K562 (cell line): ENCODE data around the gene MAD1L1. TPM values are rescaled to one million over a fixed set of nuclear protein-coding genes. Genes with fewer than 3 reads are reported as not detected.
"Not testable (repeated sequence)": the region's sequence is repeated elsewhere in the genome, so short reads cannot be mapped to it uniquely, and the experiment has no call there.

Source experiments
- CEBPB ChIP-seq: fragments of 450-650 bp; IDR thresholded peaks from 2 replicates; pipeline ENCODE4 v1.6.1; 2016; ENCODE audit warnings: missing genetic modification characterization, missing compliant biosample characterization
- CTBP1 ChIP-seq: fragments of 450-650 bp; IDR thresholded peaks from 2 replicates; pipeline ENCODE4 v1.6.1; 2016; ENCODE audit warnings: borderline replicate concordance
- L3MBTL2 ChIP-seq: fragments of 450-650 bp; IDR thresholded peaks from 2 replicates; pipeline ENCODE4 v1.6.1; 2016; ENCODE audit warnings: mild to moderate bottlenecking, moderate library complexity
- NRF1 ChIP-seq, 2 experiments: fragments of 450-650 bp; IDR thresholded peaks in 1 of 2; conservative IDR thresholded peaks in 1 of 2; 2 replicates each; pipeline ENCODE4 v1.6.1; 2014; ENCODE audit warnings: mild to moderate bottlenecking in 2 of 2
- polyA plus RNA-seq, 8 experiments: library from polyadenylated mRNA; depleted of rRNA in 4 of 8; stranded (reverse) in 5 of 8; unstranded in 3 of 8; fragments of >200 nt; fragmentation: Nextera tagmentation in 2 of 8; fragmentation: Illumina TruSeq in 1 of 8; extraction: Ambion mirVana in 2 of 8; extraction: Trizol in 1 of 8; gene quantifications; 2 replicates each; pipeline versions ENCODE4 v1.2.1 to v1.2.3, GENCODE V29; 2011 to 2014; ENCODE audit warnings: inconsistent platforms in 1 of 8, missing spikeins in 1 of 8
- total RNA-seq, 7 experiments: library from RNA; depleted of rRNA in 6 of 7; stranded (reverse); fragments of >200 nt in 6 of 7; fragmentation: Illumina TruSeq in 2 of 7; extraction: Trizol in 2 of 7; gene quantifications; 2 replicates each; pipeline versions ENCODE4 v1.2.1 to v1.2.3, GENCODE V29; 2011 to 2021; ENCODE audit warnings: low replicate concordance in 1 of 7
- TF ChIP-seq, protein P1 (sequence below): fragments of 450-650 bp; IDR thresholded peaks from 2 replicates; pipeline ENCODE4 v1.6.1; 2016; ENCODE audit warnings: mild to moderate bottlenecking, moderate library complexity
- TF ChIP-seq, protein P2 (sequence below), 2 experiments: fragments of 450-650 bp in 1 of 2; sonication (generic) in 1 of 2; formaldehyde crosslinking in 1 of 2; IDR thresholded peaks in 1 of 2; conservative IDR thresholded peaks in 1 of 2; 2 replicates each; pipeline versions ENCODE4 v1.6.1 to v1.8.1; 2016 to 2023; ENCODE audit warnings: mild to moderate bottlenecking in 2 of 2, moderate library complexity in 2 of 2, inconsistent platforms in 1 of 2, missing genetic modification reagents in 1 of 2
- TF ChIP-seq, protein P3 (sequence below), 2 experiments: IDR thresholded peaks; 2 replicates each; pipeline ENCODE4 v1.6.1; 2011; ENCODE audit warnings: borderline replicate concordance in 1 of 2, control low read depth in 1 of 2, low read depth in 1 of 2, low read length in 1 of 2, mild to moderate bottlenecking in 1 of 2, mixed read lengths in 1 of 2, moderate library complexity in 1 of 2; ENCODE audit not compliant: insufficient read depth in 1 of 2, insufficient read length in 1 of 2, poor library complexity in 1 of 2, severe bottlenecking in 1 of 2; ENCODE audit errors: extremely low read depth in 1 of 2
- TF ChIP-seq, protein P4 (sequence below), 3 experiments: IDR thresholded peaks in 2 of 3; conservative IDR thresholded peaks in 1 of 3; 2 replicates each; pipeline ENCODE4 v1.5.1; 2011 to 2012; ENCODE audit warnings: low read length in 3 of 3, mild to moderate bottlenecking in 3 of 3, control low read depth in 2 of 3, improper control_type of control experiment in 1 of 3, inconsistent platforms in 1 of 3, low read depth in 1 of 3, mixed read lengths in 1 of 3, moderate library complexity in 1 of 3; ENCODE audit not compliant: insufficient read depth in 2 of 3

Gene MAD1L1
- total and polyA plus RNA-seq, 9 of the 15 experiments (the other 6 are each of a cell fraction or from before 2014, with no cell fraction given): 1.7 to 89.7 (median 18.0) TPM

DNA sequence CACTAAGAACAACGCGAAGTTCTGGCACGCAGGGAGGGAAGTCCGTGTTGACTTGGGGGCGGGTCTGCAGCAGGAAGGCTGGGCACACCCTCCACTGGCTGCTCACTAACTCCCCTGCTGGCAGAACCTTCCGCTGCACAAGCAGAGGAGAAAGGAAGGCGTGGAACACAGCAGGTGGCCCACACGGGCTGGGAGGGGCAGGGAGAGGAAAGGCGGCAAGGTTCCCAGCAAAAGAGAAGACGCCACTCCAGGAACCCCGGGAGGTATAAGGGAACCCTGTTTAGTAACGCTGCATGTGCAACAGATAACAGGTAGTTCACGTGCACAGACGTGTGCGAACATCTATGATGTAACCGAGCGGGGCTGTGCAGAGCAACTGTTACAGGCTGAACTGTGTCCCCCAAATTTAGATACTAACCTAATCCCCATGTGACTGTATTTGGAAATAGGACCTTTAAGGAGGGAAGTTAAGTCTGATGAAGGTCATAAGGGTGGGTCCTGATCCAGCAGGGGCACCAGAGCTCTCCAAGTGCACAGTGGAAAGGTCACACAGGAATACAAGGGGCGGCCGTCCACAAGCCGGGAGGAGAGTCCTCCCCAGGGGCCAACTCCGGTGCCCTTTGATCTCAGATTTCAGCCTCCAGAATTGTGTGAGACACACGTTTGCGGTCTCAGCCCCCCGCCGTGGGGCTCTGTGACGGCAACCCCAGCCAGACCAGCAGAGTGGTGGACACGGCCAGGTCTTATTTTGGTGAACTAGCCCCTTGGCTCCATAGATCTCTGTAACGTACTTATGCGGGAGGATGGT is 357.1 kb downstream of the MAD1L1 start (continued):
- TF ChIP-seq, protein P1, sequence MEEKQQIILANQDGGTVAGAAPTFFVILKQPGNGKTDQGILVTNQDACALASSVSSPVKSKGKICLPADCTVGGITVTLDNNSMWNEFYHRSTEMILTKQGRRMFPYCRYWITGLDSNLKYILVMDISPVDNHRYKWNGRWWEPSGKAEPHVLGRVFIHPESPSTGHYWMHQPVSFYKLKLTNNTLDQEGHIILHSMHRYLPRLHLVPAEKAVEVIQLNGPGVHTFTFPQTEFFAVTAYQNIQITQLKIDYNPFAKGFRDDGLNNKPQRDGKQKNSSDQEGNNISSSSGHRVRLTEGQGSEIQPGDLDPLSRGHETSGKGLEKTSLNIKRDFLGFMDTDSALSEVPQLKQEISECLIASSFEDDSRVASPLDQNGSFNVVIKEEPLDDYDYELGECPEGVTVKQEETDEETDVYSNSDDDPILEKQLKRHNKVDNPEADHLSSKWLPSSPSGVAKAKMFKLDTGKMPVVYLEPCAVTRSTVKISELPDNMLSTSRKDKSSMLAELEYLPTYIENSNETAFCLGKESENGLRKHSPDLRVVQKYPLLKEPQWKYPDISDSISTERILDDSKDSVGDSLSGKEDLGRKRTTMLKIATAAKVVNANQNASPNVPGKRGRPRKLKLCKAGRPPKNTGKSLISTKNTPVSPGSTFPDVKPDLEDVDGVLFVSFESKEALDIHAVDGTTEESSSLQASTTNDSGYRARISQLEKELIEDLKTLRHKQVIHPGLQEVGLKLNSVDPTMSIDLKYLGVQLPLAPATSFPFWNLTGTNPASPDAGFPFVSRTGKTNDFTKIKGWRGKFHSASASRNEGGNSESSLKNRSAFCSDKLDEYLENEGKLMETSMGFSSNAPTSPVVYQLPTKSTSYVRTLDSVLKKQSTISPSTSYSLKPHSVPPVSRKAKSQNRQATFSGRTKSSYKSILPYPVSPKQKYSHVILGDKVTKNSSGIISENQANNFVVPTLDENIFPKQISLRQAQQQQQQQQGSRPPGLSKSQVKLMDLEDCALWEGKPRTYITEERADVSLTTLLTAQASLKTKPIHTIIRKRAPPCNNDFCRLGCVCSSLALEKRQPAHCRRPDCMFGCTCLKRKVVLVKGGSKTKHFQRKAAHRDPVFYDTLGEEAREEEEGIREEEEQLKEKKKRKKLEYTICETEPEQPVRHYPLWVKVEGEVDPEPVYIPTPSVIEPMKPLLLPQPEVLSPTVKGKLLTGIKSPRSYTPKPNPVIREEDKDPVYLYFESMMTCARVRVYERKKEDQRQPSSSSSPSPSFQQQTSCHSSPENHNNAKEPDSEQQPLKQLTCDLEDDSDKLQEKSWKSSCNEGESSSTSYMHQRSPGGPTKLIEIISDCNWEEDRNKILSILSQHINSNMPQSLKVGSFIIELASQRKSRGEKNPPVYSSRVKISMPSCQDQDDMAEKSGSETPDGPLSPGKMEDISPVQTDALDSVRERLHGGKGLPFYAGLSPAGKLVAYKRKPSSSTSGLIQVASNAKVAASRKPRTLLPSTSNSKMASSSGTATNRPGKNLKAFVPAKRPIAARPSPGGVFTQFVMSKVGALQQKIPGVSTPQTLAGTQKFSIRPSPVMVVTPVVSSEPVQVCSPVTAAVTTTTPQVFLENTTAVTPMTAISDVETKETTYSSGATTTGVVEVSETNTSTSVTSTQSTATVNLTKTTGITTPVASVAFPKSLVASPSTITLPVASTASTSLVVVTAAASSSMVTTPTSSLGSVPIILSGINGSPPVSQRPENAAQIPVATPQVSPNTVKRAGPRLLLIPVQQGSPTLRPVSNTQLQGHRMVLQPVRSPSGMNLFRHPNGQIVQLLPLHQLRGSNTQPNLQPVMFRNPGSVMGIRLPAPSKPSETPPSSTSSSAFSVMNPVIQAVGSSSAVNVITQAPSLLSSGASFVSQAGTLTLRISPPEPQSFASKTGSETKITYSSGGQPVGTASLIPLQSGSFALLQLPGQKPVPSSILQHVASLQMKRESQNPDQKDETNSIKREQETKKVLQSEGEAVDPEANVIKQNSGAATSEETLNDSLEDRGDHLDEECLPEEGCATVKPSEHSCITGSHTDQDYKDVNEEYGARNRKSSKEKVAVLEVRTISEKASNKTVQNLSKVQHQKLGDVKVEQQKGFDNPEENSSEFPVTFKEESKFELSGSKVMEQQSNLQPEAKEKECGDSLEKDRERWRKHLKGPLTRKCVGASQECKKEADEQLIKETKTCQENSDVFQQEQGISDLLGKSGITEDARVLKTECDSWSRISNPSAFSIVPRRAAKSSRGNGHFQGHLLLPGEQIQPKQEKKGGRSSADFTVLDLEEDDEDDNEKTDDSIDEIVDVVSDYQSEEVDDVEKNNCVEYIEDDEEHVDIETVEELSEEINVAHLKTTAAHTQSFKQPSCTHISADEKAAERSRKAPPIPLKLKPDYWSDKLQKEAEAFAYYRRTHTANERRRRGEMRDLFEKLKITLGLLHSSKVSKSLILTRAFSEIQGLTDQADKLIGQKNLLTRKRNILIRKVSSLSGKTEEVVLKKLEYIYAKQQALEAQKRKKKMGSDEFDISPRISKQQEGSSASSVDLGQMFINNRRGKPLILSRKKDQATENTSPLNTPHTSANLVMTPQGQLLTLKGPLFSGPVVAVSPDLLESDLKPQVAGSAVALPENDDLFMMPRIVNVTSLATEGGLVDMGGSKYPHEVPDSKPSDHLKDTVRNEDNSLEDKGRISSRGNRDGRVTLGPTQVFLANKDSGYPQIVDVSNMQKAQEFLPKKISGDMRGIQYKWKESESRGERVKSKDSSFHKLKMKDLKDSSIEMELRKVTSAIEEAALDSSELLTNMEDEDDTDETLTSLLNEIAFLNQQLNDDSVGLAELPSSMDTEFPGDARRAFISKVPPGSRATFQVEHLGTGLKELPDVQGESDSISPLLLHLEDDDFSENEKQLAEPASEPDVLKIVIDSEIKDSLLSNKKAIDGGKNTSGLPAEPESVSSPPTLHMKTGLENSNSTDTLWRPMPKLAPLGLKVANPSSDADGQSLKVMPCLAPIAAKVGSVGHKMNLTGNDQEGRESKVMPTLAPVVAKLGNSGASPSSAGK: peak; percentile 52; the same call in 1 of the 2 replicates
- TF ChIP-seq, protein P2, sequence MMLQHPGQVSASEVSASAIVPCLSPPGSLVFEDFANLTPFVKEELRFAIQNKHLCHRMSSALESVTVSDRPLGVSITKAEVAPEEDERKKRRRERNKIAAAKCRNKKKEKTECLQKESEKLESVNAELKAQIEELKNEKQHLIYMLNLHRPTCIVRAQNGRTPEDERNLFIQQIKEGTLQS (IDR thresholded peaks at IDR 0.05): peak; percentile 9; the same call in 1 of the 2 replicates
- TF ChIP-seq, protein P2 (CRISPR knock-in tag; conservative IDR thresholded peaks at IDR 0.05): not testable (repeated sequence)
- TF ChIP-seq L3MBTL2 (peak; percentile 58; the same call in 1 of the 2 replicates), NRF1 (conservative IDR thresholded peaks at IDR 0.05 in 1 of 2, IDR thresholded peaks at IDR 0.05 in 1 of 2) (peak in 1 of 2 experiments; percentile 25; a peak in 1 of 4 replicates), CTBP1 (peak; percentile 63), CEBPB (peak; percentile 26; the same call in 1 of the 2 replicates)
- TF ChIP-seq, protein P3, sequence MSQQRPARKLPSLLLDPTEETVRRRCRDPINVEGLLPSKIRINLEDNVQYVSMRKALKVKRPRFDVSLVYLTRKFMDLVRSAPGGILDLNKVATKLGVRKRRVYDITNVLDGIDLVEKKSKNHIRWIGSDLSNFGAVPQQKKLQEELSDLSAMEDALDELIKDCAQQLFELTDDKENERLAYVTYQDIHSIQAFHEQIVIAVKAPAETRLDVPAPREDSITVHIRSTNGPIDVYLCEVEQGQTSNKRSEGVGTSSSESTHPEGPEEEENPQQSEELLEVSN (IDR thresholded peaks at IDR 0.05; ENCODE audit: borderline replicate concordance in 1 of 2, extremely low read depth in 1 of 2, insufficient read depth in 1 of 2, insufficient read length in 1 of 2, low read depth in 1 of 2, low read length in 1 of 2, poor library complexity in 1 of 2, severe bottlenecking in 1 of 2): peak in 1 of 2 experiments; percentile 62
- TF ChIP-seq, protein P4, sequence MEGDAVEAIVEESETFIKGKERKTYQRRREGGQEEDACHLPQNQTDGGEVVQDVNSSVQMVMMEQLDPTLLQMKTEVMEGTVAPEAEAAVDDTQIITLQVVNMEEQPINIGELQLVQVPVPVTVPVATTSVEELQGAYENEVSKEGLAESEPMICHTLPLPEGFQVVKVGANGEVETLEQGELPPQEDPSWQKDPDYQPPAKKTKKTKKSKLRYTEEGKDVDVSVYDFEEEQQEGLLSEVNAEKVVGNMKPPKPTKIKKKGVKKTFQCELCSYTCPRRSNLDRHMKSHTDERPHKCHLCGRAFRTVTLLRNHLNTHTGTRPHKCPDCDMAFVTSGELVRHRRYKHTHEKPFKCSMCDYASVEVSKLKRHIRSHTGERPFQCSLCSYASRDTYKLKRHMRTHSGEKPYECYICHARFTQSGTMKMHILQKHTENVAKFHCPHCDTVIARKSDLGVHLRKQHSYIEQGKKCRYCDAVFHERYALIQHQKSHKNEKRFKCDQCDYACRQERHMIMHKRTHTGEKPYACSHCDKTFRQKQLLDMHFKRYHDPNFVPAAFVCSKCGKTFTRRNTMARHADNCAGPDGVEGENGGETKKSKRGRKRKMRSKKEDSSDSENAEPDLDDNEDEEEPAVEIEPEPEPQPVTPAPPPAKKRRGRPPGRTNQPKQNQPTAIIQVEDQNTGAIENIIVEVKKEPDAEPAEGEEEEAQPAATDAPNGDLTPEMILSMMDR (IDR thresholded peaks at IDR 0.05 in 2 of 3, conservative IDR thresholded peaks at IDR 0.05 in 1 of 3; ENCODE audit: insufficient read depth in 2 of 3, low read depth in 1 of 3, low read length in 3 of 3): peak; percentile 49 to 64 (median 50)
